ENCODE measurements around the gene CORO7.

DNA sequence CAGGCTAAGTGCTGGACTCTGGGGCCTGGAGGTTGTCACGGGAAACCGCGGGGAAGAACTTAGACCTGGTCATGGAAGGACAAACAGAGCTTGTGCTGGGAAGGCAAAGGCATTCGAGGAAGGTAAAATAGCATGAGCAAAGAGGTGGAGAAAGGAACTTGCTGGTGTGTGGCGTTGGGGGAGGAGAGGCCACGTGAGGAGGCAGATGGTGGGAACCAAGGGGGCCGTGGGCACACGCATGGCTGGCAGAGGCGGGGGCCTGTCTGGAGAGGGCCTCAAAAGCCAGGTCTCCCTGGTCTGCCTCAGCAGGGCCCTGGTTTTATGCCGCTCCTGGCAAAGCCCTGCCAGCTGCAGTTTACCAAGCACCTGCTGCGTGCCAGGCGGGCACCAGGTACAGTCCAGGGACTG, 15.3 kb downstream of the CORO7 start:
- TF ChIP-seq EZH2 (IDR thresholded peaks at IDR 0.05; ENCODE audit: borderline replicate concordance, low read length), result no peak
- TF ChIP-seq, protein P1, sequence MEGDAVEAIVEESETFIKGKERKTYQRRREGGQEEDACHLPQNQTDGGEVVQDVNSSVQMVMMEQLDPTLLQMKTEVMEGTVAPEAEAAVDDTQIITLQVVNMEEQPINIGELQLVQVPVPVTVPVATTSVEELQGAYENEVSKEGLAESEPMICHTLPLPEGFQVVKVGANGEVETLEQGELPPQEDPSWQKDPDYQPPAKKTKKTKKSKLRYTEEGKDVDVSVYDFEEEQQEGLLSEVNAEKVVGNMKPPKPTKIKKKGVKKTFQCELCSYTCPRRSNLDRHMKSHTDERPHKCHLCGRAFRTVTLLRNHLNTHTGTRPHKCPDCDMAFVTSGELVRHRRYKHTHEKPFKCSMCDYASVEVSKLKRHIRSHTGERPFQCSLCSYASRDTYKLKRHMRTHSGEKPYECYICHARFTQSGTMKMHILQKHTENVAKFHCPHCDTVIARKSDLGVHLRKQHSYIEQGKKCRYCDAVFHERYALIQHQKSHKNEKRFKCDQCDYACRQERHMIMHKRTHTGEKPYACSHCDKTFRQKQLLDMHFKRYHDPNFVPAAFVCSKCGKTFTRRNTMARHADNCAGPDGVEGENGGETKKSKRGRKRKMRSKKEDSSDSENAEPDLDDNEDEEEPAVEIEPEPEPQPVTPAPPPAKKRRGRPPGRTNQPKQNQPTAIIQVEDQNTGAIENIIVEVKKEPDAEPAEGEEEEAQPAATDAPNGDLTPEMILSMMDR (IDR thresholded peaks at IDR 0.05; ENCODE audit: low read length), result no peak
